Prostate gland (tissue), 2 donors: ENCODE data around the gene GFPT1. TPM values are rescaled to one million over a fixed set of nuclear protein-coding genes. Genes with fewer than 3 reads are reported as not detected.

Experiments
- DNase-seq: peaks from one replicate; pipeline ENCODE4 v3.0.0-alpha.2; 2019; ENCODE audit warnings: low spot score
- H3K27ac ChIP-seq, 2 donors: fragments of 200-600 bp; sonication (generic); 2 replicates each; pipeline ENCODE4 v1.5.1; 2017 to 2019
- H3K27me3 ChIP-seq: fragments of 200-600 bp; sonication (generic); replicated peaks from 2 replicates; pipeline ENCODE4 v1.5.1; 2019; ENCODE audit not compliant: insufficient read depth
- H3K36me3 ChIP-seq, 2 donors: fragments of 200-600 bp; sonication (generic); 1 replicate in 1 of 2; 2 replicates in 1 of 2; pipeline versions ENCODE4 v1.5.1 to v1.8.1; 2017 to 2019
- H3K4me1 ChIP-seq: fragments of 200-600 bp; sonication (generic); replicated peaks from 2 replicates; pipeline ENCODE4 v1.5.1; 2019
- H3K4me3 ChIP-seq, 2 donors: fragments of 200-600 bp; sonication (generic); 2 replicates each; pipeline ENCODE4 v1.5.1; 2017 to 2019
- H3K9me3 ChIP-seq: fragments of 200-600 bp; sonication (generic); 2 replicates; pipeline ENCODE4 v1.5.1; 2017
- POLR2A ChIP-seq: fragments of 450-650 bp; IDR thresholded peaks from one replicate; pipeline ENCODE4 v1.6.1; 2016; ENCODE audit warnings: antibody characterized with exemption, mild to moderate bottlenecking
- POLR2AphosphoS5 ChIP-seq: sonication (generic); formaldehyde crosslinking; IDR thresholded peaks from one replicate; pipeline ENCODE4 v1.6.1; 2017; ENCODE audit warnings: antibody characterized with exemption
- WGBS: methylation state at CpG from one replicate; pipeline ENCODE4 v1.1.5; 2018; 5-methylcytosine and 5-hydroxymethylcytosine counted together
- intact Hi-C: fragments of 100-400 bp; cut with DNase I; formaldehyde crosslinking; loops from one replicate; pipeline ENCODE4 v1.14.2; 2022
- total RNA-seq, 2 donors: library from RNA; depleted of rRNA; stranded (reverse); fragments of >200 nt; gene quantifications; one replicate each; pipeline ENCODE4 v1.1.0, GENCODE V29; 2016
- TF ChIP-seq, protein P1 (sequence below), 4 experiments: fragments of 200-600 bp in 2 of 4; fragments of 450-650 bp in 2 of 4; sonication (generic) in 2 of 4; IDR thresholded peaks; 1 replicate in 3 of 4; 2 replicates in 1 of 4; pipeline ENCODE4 v1.5.1; 2016 to 2019; ENCODE audit warnings: antibody characterized with exemption in 4 of 4, mild to moderate bottlenecking in 2 of 4, moderate library complexity in 2 of 4

Gene GFPT1
- total RNA-seq, 2 donors from 2014 or later = 27.4 to 52.7 TPM

DNA sequence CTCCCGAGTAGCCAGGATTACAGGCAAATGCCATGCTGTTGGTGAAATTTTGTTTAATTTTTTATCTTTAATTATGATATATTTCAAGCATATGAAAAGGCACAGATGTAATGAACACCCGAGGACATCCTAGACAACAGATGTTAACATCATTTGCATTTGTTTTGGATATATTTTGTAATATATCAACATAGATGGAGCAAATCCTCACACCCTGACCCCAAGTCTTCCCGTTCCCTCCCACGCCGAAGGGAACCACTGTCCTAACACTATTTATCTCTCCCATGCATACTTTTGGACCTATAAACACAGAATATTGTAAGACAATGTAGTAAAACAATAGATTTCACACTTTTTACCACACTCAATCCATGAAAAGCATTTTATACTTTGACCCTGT, 99.5 kb downstream of the GFPT1 start:
- Histone ChIP-seq H3K4me1 (no peaks in the 10 kb centered on the region), H3K4me3 (no peak overlapping the region), H3K27ac (no peak overlapping the region), H3K36me3 (no peaks in the 10 kb centered on the region), H3K27me3 (no peaks in the 10 kb centered on the region), H3K9me3 (no peaks in the 10 kb centered on the region)
- TF ChIP-seq, protein P1, sequence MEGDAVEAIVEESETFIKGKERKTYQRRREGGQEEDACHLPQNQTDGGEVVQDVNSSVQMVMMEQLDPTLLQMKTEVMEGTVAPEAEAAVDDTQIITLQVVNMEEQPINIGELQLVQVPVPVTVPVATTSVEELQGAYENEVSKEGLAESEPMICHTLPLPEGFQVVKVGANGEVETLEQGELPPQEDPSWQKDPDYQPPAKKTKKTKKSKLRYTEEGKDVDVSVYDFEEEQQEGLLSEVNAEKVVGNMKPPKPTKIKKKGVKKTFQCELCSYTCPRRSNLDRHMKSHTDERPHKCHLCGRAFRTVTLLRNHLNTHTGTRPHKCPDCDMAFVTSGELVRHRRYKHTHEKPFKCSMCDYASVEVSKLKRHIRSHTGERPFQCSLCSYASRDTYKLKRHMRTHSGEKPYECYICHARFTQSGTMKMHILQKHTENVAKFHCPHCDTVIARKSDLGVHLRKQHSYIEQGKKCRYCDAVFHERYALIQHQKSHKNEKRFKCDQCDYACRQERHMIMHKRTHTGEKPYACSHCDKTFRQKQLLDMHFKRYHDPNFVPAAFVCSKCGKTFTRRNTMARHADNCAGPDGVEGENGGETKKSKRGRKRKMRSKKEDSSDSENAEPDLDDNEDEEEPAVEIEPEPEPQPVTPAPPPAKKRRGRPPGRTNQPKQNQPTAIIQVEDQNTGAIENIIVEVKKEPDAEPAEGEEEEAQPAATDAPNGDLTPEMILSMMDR (IDR thresholded peaks at IDR 0.05) = no peak
- TF ChIP-seq POLR2AphosphoS5 = no peak
- no peak for TF ChIP-seq POLR2A
- no peak for DNase-seq
- WGBS = 93% methylated on average over 5 of the region's 5 CpGs
- intact Hi-C loops = no loop called here

DNA sequence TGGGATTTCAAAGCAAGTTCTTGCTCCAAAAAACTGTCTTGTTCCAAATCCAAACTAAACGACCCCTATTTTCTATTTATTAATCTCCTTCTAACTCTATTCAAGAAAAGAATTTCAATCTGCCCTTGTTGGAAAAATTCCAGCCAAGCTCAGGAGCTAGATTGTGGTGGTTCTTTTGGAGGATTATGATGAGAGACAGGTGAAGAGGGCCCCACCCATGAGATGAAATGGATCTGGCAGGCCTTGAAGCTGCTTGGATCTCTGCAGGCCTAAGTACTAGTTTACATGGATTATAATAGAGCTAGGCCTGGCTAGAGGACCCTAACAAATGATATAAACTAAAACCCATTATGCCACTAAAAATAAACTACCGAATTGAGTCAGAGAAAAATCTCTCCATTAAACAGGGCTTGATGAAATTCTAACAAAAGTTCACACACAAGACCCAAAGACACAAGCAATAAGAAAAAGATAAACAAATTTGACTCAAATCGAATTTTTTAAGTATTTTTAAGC, 101.6 kb downstream of the GFPT1 start:
- H3K27ac ChIP-seq = no peak overlapping the region
- no peak overlapping the region for H3K4me3 ChIP-seq
- no peaks in the 10 kb centered on the region for H3K9me3 ChIP-seq
- H3K27me3 ChIP-seq = no peaks in the 10 kb centered on the region
- no peak for DNase-seq
- intact Hi-C loops = no loop called here
- H3K36me3 ChIP-seq = no peaks in the 10 kb centered on the region
- H3K4me1 ChIP-seq = no peaks in the 10 kb centered on the region
- no peak for TF ChIP-seq POLR2AphosphoS5
- TF ChIP-seq, protein P1 (IDR thresholded peaks at IDR 0.05) = no peak
- TF ChIP-seq POLR2A = no peak
- WGBS = 49% methylated on average over 3 of the region's 3 CpGs

DNA sequence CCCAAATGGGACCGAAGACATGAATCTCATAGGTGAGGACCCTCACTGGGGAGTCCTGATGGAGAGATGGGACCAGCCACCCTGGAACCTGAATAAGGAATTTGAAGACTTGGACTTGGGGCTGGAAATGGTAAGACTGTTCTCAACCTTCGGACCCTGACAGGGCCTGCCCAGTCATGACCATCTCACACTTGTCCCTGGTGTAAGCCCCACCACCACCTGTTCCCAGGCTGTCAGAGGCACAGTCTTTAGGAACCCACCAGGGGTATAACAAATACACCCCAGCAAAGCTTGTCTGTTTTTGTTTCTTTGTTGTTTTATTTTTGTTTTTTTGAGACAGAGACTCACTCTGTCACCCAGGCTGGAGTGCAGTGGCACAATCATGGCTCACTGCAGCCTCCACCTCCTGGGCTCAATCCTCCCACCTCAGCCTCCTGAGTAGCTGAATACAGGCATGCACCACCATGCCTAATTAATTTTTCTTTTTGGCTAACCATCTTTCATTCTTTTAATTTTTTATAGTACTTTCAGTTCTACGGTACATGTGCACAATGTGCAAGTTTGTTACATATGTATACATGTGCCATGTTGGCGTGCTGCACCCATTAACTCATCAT, 106.1 kb downstream of the GFPT1 start:
- TF ChIP-seq, protein P1 (IDR thresholded peaks at IDR 0.05) = no peak
- TF ChIP-seq POLR2A (no peak), POLR2AphosphoS5 (no peak)
- H3K4me3 ChIP-seq = no peak overlapping the region
- H3K9me3 ChIP-seq = no peaks in the 10 kb centered on the region
- intact Hi-C loops = no loop called here
- H3K36me3 ChIP-seq = no peaks in the 10 kb centered on the region
- WGBS = 98% methylated on average over 4 of the region's 4 CpGs
- H3K27me3 ChIP-seq = no peaks in the 10 kb centered on the region
- DNase-seq = no peak
- H3K4me1 ChIP-seq = no peaks in the 10 kb centered on the region
- no peak overlapping the region for H3K27ac ChIP-seq

DNA sequence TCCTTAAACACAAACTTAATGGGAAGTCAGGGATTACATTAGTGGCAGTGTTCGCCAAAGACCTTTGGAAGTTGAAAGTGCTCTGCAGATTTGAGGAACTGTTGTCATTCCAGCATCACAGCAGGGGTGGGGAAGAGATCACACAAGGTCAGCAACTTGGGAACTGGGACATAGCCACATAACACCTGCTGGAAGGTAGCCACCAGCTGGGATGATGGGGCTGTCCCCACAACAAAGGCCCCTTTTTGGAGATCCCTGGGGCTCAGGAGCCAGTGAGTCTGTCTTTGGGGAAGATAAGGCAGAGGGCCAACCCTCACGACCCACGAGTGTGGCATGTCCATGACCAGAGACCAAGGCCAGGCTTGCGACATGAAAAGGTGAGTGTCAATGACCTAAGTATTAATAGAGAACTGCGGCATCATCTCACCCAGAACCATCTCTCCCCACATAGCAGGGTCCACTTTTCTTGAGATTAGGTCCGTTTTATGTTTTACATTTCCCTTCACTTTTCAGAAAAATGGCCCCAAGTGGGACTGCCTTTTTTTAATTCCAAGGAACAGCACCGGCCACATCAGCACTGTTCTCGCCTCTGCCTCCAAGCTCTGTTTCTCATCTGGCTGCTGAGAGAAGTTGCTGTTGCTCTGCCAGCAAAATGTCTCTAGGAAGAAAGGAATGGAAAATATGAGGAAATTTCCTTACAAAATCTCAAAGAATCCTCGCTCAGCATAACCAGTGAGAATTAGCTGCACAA, 106.9 kb downstream of the GFPT1 start:
- intact Hi-C loops = no loop called here
- Histone ChIP-seq H3K9me3 (no peaks in the 10 kb centered on the region), H3K4me3 (no peak overlapping the region), H3K36me3 (no peaks in the 10 kb centered on the region), H3K27me3 (no peaks in the 10 kb centered on the region), H3K4me1 (no peaks in the 10 kb centered on the region), H3K27ac (no peak overlapping the region)
- no peak for DNase-seq
- WGBS = 83% methylated on average over 9 of the region's 9 CpGs
- TF ChIP-seq POLR2AphosphoS5 = no peak
- TF ChIP-seq, protein P1 (IDR thresholded peaks at IDR 0.05) = no peak
- no peak for TF ChIP-seq POLR2A
